ENCODE results near the gene DGKB.

DNA sequence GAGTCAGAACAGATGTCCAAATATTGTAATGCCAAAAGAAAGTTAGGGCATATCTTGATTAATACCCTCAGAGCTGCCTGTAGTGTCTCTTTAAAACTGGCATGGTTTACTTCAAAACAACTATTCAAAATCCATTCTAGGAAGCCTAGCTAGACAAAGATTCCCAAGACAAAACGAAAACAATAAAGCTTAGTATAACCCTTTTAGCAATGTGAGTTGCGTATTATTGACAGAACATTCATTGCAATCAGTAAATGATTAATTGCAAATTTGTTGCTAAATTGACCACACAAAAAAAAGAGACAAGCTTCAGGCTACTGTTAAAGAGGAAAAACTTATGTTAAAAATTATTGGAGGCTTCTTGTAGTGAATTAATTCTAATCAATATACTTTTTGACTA lies 406.9 kb downstream of the DGKB start:
- TF ChIP-seq, protein P1, sequence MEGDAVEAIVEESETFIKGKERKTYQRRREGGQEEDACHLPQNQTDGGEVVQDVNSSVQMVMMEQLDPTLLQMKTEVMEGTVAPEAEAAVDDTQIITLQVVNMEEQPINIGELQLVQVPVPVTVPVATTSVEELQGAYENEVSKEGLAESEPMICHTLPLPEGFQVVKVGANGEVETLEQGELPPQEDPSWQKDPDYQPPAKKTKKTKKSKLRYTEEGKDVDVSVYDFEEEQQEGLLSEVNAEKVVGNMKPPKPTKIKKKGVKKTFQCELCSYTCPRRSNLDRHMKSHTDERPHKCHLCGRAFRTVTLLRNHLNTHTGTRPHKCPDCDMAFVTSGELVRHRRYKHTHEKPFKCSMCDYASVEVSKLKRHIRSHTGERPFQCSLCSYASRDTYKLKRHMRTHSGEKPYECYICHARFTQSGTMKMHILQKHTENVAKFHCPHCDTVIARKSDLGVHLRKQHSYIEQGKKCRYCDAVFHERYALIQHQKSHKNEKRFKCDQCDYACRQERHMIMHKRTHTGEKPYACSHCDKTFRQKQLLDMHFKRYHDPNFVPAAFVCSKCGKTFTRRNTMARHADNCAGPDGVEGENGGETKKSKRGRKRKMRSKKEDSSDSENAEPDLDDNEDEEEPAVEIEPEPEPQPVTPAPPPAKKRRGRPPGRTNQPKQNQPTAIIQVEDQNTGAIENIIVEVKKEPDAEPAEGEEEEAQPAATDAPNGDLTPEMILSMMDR (IDR thresholded peaks at IDR 0.05 in 4 of 5, conservative IDR thresholded peaks at IDR 0.05 in 1 of 5), result no peak
- no peak for TF ChIP-seq POLR2A (IDR thresholded peaks at IDR 0.05)
